ENCODE measurements around the gene GKN2.

Gene GKN2

DNA sequence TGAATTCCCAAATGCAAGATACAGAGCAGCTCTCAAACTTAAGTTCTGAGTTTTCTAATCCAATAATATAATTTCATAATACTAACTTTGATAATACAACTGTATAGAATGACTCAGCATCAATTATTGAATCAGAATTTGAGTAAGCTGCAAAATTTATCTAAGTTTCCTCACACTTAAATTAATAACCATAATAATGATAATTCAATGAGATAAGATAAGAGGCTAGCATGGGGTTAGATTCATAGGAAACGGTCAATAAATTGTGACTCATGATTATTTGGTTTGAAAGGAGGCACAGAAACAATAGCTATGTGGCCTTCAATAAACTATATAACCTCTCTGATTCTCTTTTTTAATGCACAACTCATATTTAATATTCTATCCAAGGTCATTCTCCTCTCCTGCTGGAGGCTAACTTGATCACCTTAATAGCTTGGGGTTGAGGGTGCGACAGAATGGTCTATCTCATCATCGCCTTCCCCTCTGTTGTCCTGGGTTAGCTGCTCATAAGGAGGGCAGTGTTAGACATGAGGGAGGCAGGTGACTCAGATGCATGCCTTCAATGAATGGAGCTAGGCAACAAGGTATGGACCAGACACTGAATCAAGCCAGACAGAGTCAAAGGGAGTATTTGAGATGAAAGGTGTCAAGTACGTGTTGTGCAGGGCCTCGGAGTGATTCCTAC, 45.3 kb downstream of the GKN2 start (continued):
- TF ChIP-seq, protein P1, sequence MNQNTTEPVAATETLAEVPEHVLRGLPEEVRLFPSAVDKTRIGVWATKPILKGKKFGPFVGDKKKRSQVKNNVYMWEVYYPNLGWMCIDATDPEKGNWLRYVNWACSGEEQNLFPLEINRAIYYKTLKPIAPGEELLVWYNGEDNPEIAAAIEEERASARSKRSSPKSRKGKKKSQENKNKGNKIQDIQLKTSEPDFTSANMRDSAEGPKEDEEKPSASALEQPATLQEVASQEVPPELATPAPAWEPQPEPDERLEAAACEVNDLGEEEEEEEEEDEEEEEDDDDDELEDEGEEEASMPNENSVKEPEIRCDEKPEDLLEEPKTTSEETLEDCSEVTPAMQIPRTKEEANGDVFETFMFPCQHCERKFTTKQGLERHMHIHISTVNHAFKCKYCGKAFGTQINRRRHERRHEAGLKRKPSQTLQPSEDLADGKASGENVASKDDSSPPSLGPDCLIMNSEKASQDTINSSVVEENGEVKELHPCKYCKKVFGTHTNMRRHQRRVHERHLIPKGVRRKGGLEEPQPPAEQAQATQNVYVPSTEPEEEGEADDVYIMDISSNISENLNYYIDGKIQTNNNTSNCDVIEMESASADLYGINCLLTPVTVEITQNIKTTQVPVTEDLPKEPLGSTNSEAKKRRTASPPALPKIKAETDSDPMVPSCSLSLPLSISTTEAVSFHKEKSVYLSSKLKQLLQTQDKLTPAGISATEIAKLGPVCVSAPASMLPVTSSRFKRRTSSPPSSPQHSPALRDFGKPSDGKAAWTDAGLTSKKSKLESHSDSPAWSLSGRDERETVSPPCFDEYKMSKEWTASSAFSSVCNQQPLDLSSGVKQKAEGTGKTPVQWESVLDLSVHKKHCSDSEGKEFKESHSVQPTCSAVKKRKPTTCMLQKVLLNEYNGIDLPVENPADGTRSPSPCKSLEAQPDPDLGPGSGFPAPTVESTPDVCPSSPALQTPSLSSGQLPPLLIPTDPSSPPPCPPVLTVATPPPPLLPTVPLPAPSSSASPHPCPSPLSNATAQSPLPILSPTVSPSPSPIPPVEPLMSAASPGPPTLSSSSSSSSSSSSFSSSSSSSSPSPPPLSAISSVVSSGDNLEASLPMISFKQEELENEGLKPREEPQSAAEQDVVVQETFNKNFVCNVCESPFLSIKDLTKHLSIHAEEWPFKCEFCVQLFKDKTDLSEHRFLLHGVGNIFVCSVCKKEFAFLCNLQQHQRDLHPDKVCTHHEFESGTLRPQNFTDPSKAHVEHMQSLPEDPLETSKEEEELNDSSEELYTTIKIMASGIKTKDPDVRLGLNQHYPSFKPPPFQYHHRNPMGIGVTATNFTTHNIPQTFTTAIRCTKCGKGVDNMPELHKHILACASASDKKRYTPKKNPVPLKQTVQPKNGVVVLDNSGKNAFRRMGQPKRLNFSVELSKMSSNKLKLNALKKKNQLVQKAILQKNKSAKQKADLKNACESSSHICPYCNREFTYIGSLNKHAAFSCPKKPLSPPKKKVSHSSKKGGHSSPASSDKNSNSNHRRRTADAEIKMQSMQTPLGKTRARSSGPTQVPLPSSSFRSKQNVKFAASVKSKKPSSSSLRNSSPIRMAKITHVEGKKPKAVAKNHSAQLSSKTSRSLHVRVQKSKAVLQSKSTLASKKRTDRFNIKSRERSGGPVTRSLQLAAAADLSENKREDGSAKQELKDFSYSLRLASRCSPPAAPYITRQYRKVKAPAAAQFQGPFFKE (tag by site-specific recombination; IDR thresholded peaks at IDR 0.05; ENCODE audit: borderline replicate concordance), result no peak

DNA sequence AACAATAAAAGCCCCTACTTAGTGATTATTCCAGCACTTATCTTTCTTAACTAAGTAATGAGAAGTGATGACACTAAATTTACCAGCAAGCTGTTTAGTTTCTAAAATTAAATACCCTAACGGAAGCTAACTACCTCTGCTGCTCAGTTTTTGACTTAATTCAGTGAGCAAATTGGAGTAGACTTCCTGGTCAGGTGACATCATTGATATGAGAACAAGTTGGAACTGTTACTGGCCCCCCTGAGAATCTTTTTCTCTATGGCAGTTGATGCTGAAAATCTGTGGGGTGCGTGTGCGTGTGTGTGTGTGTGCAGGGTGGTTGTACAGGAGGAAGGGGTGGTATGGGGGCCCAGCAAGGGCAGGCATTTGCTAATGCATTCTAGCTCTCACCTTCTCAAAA, 46.0 kb downstream of the GKN2 start:
- Histone ChIP-seq H3K27ac (ENCODE audit: extremely low read depth, low read depth, low read length) (no peak overlapping the region), H3K36me3 (ENCODE audit: control insufficient read depth in 2 of 2, insufficient read depth in 1 of 2, low read length in 2 of 2) (no peaks in the 10 kb centered on the region), H3K4me3 (ENCODE audit: low read depth, low read length) (no peak overlapping the region), H3K9me3 (ENCODE audit: control insufficient read depth, insufficient read depth, low read depth, low read length) (no peaks in the 10 kb centered on the region), H3K4me1 (ENCODE audit: control insufficient read depth, insufficient read depth, low read length) (0 out of 2 replicates have a peak, but pooled peaks cover 2% of the 10 kb centered on the region)
- ChIA-PET CTCF (interaction anchor here (0.7 to 3.1 kb wide), 10 partner anchors 12 to 443 kb away, joined by 3 to 34 read pairs (median 10); no protein-coding TSS in a partner anchor), POLR2A (no interaction called here)
- TF ChIP-seq ZNF830 (tag by site-specific recombination; IDR thresholded peaks at IDR 0.05; ENCODE audit: low read depth) (no peak), ZNF169 (tag by site-specific recombination; IDR thresholded peaks at IDR 0.05) (no peak), ZNF792 (tag by site-specific recombination; IDR thresholded peaks at IDR 0.05) (no peak), IKZF3 (tag by site-specific recombination; IDR thresholded peaks at IDR 0.05) (no peak), ZNF670 (tag by site-specific recombination; IDR thresholded peaks at IDR 0.05; ENCODE audit: low read depth) (no peak), ZNF223 (tag by site-specific recombination; IDR thresholded peaks at IDR 0.05) (no peak), ZSCAN30 (tag by site-specific recombination; IDR thresholded peaks at IDR 0.05) (no peak), ZNF626 (tag by site-specific recombination; IDR thresholded peaks at IDR 0.05) (no peak), ZNF677 (tag by site-specific recombination; IDR thresholded peaks at IDR 0.05) (no peak), ZNF549 (tag by site-specific recombination; IDR thresholded peaks at IDR 0.05) (no peak), ZNF404 (tag by site-specific recombination; IDR thresholded peaks at IDR 0.05) (no peak), BCL11B (tag by site-specific recombination; IDR thresholded peaks at IDR 0.05; ENCODE audit: low read depth) (no peak), HOXA7 (CRISPR knock-in tag; IDR thresholded peaks at IDR 0.05; ENCODE audit: borderline replicate concordance) (no peak), ZNF48 (tag by site-specific recombination; IDR thresholded peaks at IDR 0.05) (no peak)
- TF ChIP-seq, protein P2, sequence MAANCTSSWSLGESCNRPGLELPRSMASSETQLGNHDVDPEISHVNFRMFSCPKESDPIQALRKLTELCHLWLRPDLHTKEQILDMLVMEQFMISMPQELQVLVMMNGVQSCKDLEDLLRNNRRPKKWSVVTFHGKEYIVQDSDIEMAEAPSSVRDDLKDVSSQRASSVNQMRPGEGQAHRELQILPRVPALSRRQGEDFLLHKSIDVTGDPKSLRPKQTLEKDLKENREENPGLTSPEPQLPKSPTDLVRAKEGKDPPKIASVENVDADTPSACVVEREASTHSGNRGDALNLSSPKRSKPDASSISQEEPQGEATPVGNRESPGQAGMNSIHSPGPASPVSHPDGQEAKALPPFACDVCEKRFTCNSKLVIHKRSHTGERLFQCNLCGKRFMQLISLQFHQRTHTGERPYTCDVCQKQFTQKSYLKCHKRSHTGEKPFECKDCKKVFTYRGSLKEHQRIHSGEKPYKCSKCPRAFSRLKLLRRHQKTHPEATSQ (tag by site-specific recombination; IDR thresholded peaks at IDR 0.05), result no peak

DNA sequence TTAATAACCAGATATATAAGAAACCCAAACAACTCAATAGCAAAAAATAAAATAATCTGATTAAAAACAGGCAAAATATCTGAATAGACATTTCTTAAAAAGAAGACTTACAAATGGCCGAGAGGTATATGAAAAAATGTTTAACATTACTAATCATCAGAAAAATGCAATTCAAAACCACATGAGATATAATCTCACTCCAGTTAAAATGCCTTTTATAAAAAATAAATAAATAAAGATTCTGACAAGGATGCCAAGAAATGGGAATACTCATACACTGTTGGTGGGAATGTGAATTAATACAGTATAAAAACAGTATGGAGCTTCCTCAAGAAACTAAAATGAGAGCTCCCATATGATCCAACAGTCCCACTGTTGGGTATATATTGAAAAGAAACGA, 47.6 kb downstream of the GKN2 start:
- Histone ChIP-seq H3K4me3 (ENCODE audit: low read depth, low read length) (no peak overlapping the region), H3K9me3 (ENCODE audit: control insufficient read depth, insufficient read depth, low read depth, low read length) (no peaks in the 10 kb centered on the region), H3K27ac (ENCODE audit: extremely low read depth, low read depth, low read length) (no peak overlapping the region), H3K36me3 (ENCODE audit: control insufficient read depth in 2 of 2, insufficient read depth in 1 of 2, low read length in 2 of 2) (no peaks in the 10 kb centered on the region), H3K4me1 (ENCODE audit: control insufficient read depth, insufficient read depth, low read length) (0 out of 2 replicates have a peak, but pooled peaks cover 2% of the 10 kb centered on the region)
- ChIA-PET POLR2A (no interaction called here), CTCF (interaction anchor here (0.7 kb wide), 1 partner anchor 196 kb away, joined by 4 read pairs; no protein-coding TSS in a partner anchor)
- TF ChIP-seq HOXD13 (CRISPR knock-in tag; IDR thresholded peaks at IDR 0.05; ENCODE audit: borderline replicate concordance) (no peak), ZNF423 (tag by site-specific recombination; IDR thresholded peaks at IDR 0.05) (no peak), BCL11B (tag by site-specific recombination; IDR thresholded peaks at IDR 0.05; ENCODE audit: low read depth) (no peak), ZFP3 (tag by site-specific recombination; IDR thresholded peaks at IDR 0.05; ENCODE audit: low read depth) (no peak), ZNF202 (tag by site-specific recombination; IDR thresholded peaks at IDR 0.05; ENCODE audit: borderline replicate concordance) (no peak), ZNF561 (tag by site-specific recombination; IDR thresholded peaks at IDR 0.05; ENCODE audit: borderline replicate concordance) (no peak), WT1 (tag by site-specific recombination; IDR thresholded peaks at IDR 0.05) (no peak), ZNF629 (tag by site-specific recombination; IDR thresholded peaks at IDR 0.05) (no peak), MZF1 (tag by site-specific recombination; IDR thresholded peaks at IDR 0.05; ENCODE audit: borderline replicate concordance) (no peak)
- TF ChIP-seq, protein P3, sequence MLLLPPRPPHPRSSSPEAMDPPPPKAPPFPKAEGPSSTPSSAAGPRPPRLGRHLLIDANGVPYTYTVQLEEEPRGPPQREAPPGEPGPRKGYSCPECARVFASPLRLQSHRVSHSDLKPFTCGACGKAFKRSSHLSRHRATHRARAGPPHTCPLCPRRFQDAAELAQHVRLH (tag by site-specific recombination; IDR thresholded peaks at IDR 0.05), result no peak
- TF ChIP-seq, protein P4, sequence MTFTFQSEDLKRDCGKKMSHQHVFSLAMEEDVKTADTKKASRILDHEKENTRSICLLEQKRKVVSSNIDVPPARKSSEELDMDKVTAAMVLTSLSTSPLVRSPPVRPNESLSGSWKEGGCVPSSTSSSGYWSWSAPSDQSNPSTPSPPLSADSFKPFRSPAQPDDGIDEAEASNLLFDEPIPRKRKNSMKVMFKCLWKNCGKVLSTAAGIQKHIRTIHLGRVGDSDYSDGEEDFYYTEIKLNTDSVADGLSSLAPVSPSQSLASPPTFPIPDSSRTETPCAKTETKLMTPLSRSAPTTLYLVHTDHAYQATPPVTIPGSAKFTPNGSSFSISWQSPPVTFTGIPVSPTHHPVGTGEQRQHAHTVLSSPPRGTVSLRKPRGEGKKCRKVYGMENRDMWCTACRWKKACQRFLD (tag by site-specific recombination; IDR thresholded peaks at IDR 0.05), result no peak
